GM04504 (cell line): Measurements from ENCODE around the gene TMEM88.

Experiments used
- DNase-seq: peaks from one replicate; pipeline ENCODE4 v3.0.0-alpha.2; 2012; ENCODE audit warnings: low read depth

Gene TMEM88

GRCh38 chr17:7833011-7833794 lies 21.7 kb upstream of the TMEM88 start:
- no peak for DNase-seq

- DNase-seq: peak; percentile 69
These were observed 20.9 kb upstream of the TMEM88 start, which contains the start of gene KDM6B for GRCh38 chr17:7833795-7834541. Gene KDM6B (plus strand): TSS chr17:7834217. CDS start chr17:7845555, 11,338 bp downstream.

- no peak for DNase-seq
These were observed 20.3 kb upstream of the TMEM88 start for GRCh38 chr17:7834542-7834956.

- DNase-seq: peak; percentile 97
These were observed 19.7 kb upstream of the TMEM88 start for GRCh38 chr17:7834957-7835813.

- DNase-seq: peak; percentile 54
These were observed 18.9 kb upstream of the TMEM88 start for GRCh38 chr17:7835814-7836595.

GRCh38 chr17:7836596-7837407 lies 18.1 kb upstream of the TMEM88 start:
- DNase-seq: peak; percentile 85

- DNase-seq: no peak
These were observed 17.3 kb upstream of the TMEM88 start for GRCh38 chr17:7837408-7838088.

GRCh38 chr17:7838090-7839075 lies 16.5 kb upstream of the TMEM88 start:
- peak; percentile 27 for DNase-seq

- DNase-seq: no peak
These were observed 15.5 kb upstream of the TMEM88 start for GRCh38 chr17:7839190-7839875.

- no peak for DNase-seq
These were observed 15.0 kb upstream of the TMEM88 start for GRCh38 chr17:7839876-7840261.

GRCh38 chr17:7840441-7840840 lies 14.4 kb upstream of the TMEM88 start:
- no peak for DNase-seq

- no peak for DNase-seq
These were observed 14.0 kb upstream of the TMEM88 start for GRCh38 chr17:7840875-7841274.

- DNase-seq: peak; percentile 81
These were observed 13.4 kb upstream of the TMEM88 start for GRCh38 chr17:7841396-7841914.

GRCh38 chr17:7841915-7842379 lies 12.9 kb upstream of the TMEM88 start:
- DNase-seq: peak; percentile 59

- DNase-seq: peak; percentile 72
These were observed 12.2 kb upstream of the TMEM88 start for GRCh38 chr17:7842380-7843256.

GRCh38 chr17:7843257-7843535 lies 11.7 kb upstream of the TMEM88 start:
- DNase-seq: no peak
